ENCODE data around the gene PLEKHH3.
"Not testable (repeated sequence)": the region's sequence is repeated elsewhere in the genome, so short reads cannot be mapped to it uniquely, and the experiment has no call there.

Gene PLEKHH3

GRCh38 chr17:42669705-42669976 lies 7.2 kb downstream of the PLEKHH3 start:
- Histone ChIP-seq H3K4me1 (ENCODE audit: control insufficient read depth, insufficient read depth, low read length) (peaks cover 61% of the 10 kb centered on the region), H3K27ac (ENCODE audit: low read depth, low read length) (no peak overlapping the region), H3K4me3 (ENCODE audit: low read depth, low read length) (peak overlapping the region; percentile 42), H3K9ac (ENCODE audit: low read length) (peak overlapping the region; percentile 15), H3K9me3 (ENCODE audit: control insufficient read depth, insufficient read depth, low read depth, low read length) (no peaks in the 10 kb centered on the region), H3K27me3 (ENCODE audit: control insufficient read depth, insufficient read depth, low read length) (peaks cover 38% of the 10 kb centered on the region), H3K36me3 (ENCODE audit: control insufficient read depth, insufficient read depth, low read length) (peaks cover 40% of the 10 kb centered on the region)

DNA sequence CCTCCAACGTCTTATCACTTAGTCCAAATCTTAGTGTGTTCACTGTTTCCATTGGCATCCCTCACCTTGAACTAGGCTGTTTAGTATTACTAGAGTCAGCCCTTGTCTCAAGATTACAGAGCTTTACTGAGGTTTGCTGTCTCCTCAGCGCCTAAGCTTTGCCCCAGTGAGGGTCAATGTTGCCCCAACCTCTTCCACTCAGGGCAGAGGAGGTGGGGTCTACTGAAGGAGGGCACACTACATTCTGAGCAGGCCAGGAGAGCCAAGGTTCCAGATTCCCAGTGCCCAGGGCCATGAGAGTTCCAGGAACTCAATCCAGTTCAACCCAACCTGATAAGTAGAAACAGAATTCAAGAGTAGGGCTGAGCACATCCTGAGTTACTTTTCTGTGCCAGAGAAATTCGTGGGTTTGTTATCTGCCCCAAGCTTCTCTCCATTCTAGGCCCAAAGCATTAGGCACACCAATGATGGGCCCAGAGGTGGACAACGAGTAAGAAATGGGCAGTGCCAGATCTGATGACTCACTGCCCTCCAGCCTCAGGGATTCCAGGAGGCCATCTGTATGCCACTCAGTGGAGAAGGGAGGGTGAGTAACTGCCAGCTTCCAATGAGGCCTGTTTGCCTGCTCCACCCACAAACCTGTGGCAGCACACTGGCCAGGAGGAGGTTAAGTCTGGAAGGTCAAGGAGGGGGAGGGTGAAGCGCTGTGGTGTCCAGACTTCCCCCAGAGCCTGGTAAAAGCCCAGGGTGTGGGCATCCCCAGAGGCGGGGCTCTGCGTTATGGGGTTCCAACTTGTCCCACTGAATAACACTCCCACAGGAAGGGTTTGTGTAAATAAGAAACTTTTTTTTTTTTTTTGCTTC lies 9.5 kb downstream of the PLEKHH3 start:
- H3K36me3 ChIP-seq (ENCODE audit: control insufficient read depth, insufficient read depth, low read length): peaks cover 59% of the 10 kb centered on the region
- no peaks in the 10 kb centered on the region for H3K9me3 ChIP-seq (ENCODE audit: control insufficient read depth, insufficient read depth, low read depth, low read length)
- peaks cover 16% of the 10 kb centered on the region for H3K27me3 ChIP-seq (ENCODE audit: control insufficient read depth, insufficient read depth, low read length)
- H3K9ac ChIP-seq (ENCODE audit: low read length): no peak overlapping the region
- H3K4me3 ChIP-seq (ENCODE audit: low read depth, low read length): no peak overlapping the region
- no peak overlapping the region for H3K27ac ChIP-seq (ENCODE audit: low read depth, low read length)
- peaks cover 41% of the 10 kb centered on the region for H3K4me1 ChIP-seq (ENCODE audit: control insufficient read depth, insufficient read depth, low read length)

DNA sequence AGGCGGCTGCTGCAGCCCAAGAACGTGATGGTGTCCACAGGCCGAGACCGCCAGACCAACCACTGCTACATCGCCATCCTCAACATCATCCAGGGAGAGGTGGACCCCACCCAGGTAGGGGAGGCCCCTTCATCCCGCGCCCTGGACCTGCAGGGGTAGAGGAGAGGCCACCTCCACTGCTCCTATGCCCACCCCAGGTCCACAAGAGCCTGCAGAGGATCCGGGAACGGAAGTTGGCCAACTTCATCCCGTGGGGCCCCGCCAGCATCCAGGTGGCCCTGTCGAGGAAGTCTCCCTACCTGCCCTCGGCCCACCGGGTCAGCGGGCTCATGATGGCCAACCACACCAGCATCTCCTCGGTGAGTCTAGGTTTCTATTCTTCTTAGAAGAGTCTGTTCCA lies 10.7 kb downstream of the PLEKHH3 start:
- H3K27ac ChIP-seq (ENCODE audit: low read depth, low read length): not testable (repeated sequence)

DNA sequence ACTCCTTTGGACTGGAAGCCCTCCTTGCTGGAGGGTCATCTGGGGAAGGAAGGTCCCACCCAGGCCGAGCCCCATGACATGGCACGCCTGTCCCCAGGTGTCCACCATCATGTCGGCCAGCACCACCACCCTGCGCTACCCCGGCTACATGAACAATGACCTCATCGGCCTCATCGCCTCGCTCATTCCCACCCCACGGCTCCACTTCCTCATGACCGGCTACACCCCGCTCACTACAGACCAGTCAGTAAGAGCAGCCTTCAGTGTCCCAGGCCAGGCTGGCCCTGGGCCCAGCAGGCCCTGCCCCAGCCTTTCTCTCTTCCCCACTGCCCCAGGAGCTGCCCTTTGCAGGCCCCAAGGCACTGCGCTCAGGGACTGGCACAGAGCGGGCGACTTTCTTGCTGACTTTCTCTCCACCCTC lies 11.2 kb downstream of the PLEKHH3 start:
- Histone ChIP-seq H3K9ac (ENCODE audit: low read length) (no peak overlapping the region), H3K36me3 (ENCODE audit: control insufficient read depth, insufficient read depth, low read length) (peaks cover 74% of the 10 kb centered on the region), H3K27me3 (ENCODE audit: control insufficient read depth, insufficient read depth, low read length) (no peaks in the 10 kb centered on the region), H3K9me3 (ENCODE audit: control insufficient read depth, insufficient read depth, low read depth, low read length) (no peaks in the 10 kb centered on the region), H3K4me1 (ENCODE audit: control insufficient read depth, insufficient read depth, low read length) (peaks cover 30% of the 10 kb centered on the region), H3K4me3 (ENCODE audit: low read depth, low read length) (no peak overlapping the region), H3K27ac (ENCODE audit: low read depth, low read length) (no peak overlapping the region)

More for the DNA sequence above, 10.7 kb downstream of the PLEKHH3 start:
- H3K9me3 ChIP-seq (ENCODE audit: control insufficient read depth, insufficient read depth, low read depth, low read length); H3K9ac ChIP-seq (ENCODE audit: low read length); H3K27me3 ChIP-seq (ENCODE audit: control insufficient read depth, insufficient read depth, low read length); H3K4me3 ChIP-seq (ENCODE audit: low read depth, low read length): not testable (repeated sequence)
- Histone ChIP-seq H3K4me1 (ENCODE audit: control insufficient read depth, insufficient read depth, low read length) (peaks cover 29% of the 10 kb centered on the region), H3K36me3 (ENCODE audit: control insufficient read depth, insufficient read depth, low read length) (peaks cover 70% of the 10 kb centered on the region)

DNA sequence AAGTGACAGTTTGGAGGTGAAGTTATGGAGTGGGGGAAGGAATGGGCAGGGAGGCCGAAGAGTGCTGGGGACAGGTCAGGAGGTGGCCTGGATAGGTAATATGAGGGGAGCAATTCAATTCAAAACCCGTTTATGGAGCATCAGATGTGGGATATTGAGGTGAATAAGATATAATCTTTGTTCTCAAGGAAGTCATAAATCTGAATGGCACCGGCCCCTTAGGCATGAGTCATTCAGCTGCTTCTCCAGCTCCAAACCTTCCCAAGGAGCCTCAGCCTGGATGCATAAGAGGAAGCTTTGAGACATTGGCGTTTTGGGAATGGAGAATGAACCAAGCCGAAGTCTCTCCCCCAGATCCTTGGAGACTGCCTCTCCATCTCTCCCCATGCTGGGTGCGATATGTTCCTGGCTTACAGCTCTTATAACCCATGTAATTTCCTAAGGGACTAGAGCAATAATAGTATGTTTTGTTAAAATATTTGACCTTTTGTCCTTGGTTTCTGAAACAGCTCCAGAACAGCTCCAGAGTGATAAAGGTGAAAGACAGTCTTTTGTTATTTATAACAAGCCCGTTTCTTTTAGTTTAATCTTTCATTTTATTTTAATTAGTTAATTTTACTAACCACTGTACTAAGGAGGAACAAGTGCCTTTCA lies 16.0 kb downstream of the PLEKHH3 start:
- Histone ChIP-seq H3K27me3 (ENCODE audit: control insufficient read depth, insufficient read depth, low read length) (no peaks in the 10 kb centered on the region), H3K4me3 (ENCODE audit: low read depth, low read length) (peak overlapping the region; percentile 28; the same call in 1 of the 2 replicates), H3K9ac (ENCODE audit: low read length) (no peak overlapping the region), H3K9me3 (ENCODE audit: control insufficient read depth, insufficient read depth, low read depth, low read length) (no peaks in the 10 kb centered on the region), H3K36me3 (ENCODE audit: control insufficient read depth, insufficient read depth, low read length) (peaks cover 41% of the 10 kb centered on the region), H3K4me1 (ENCODE audit: control insufficient read depth, insufficient read depth, low read length) (peaks cover 13% of the 10 kb centered on the region), H3K27ac (ENCODE audit: low read depth, low read length) (no peak overlapping the region)

DNA sequence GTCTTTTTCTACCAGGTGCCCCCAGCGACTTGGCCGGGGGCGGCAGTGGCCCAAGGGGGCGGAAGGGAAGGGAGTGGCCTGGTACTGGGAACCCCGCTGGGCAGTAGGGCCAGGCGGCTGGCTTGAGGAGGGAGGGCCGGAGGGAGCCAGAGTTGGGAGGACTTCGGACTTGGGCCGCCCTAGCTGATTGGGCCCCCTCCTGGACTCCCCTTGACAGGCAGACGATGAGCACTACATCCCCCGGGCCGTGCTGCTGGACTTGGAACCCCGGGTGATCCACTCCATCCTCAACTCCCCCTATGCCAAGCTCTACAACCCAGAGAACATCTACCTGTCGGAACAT lies 16.9 kb downstream of the PLEKHH3 start:
- not testable (repeated sequence) for H3K27me3 ChIP-seq (ENCODE audit: control insufficient read depth, insufficient read depth, low read length)
- peak overlapping the region; percentile 77 for H3K4me3 ChIP-seq (ENCODE audit: low read depth, low read length)

GRCh38 chr17:42659079-42659931 lies 17.5 kb downstream of the PLEKHH3 start, which contains the start of gene TUBG2:
TSS of gene TUBG2 (plus strand) at chr17:42659284. CDS start at chr17:42659504, 220 bp downstream.
- Histone ChIP-seq H3K27me3 (ENCODE audit: control insufficient read depth, insufficient read depth, low read length) (no peaks in the 10 kb centered on the region), H3K9me3 (ENCODE audit: control insufficient read depth, insufficient read depth, low read depth, low read length) (no peaks in the 10 kb centered on the region), H3K9ac (ENCODE audit: low read length) (peak within 1 kb of the TSS; percentile 77), H3K4me1 (ENCODE audit: control insufficient read depth, insufficient read depth, low read length) (peaks cover 17% of the 10 kb centered on the region), H3K4me3 (ENCODE audit: low read depth, low read length) (peak within 1 kb of the TSS; percentile 77), H3K36me3 (ENCODE audit: control insufficient read depth, insufficient read depth, low read length) (peaks cover 31% of the 10 kb centered on the region), H3K27ac (ENCODE audit: low read depth, low read length) (no peak within 1 kb of the TSS)

More for the DNA sequence above, 16.9 kb downstream of the PLEKHH3 start:
- Histone ChIP-seq H3K4me1 (ENCODE audit: control insufficient read depth, insufficient read depth, low read length) (peaks cover 13% of the 10 kb centered on the region), H3K36me3 (ENCODE audit: control insufficient read depth, insufficient read depth, low read length) (peaks cover 34% of the 10 kb centered on the region), H3K9ac (ENCODE audit: low read length) (peak overlapping the region; percentile 77)
- not testable (repeated sequence) for H3K27ac ChIP-seq (ENCODE audit: low read depth, low read length); H3K9me3 ChIP-seq (ENCODE audit: control insufficient read depth, insufficient read depth, low read depth, low read length)

DNA sequence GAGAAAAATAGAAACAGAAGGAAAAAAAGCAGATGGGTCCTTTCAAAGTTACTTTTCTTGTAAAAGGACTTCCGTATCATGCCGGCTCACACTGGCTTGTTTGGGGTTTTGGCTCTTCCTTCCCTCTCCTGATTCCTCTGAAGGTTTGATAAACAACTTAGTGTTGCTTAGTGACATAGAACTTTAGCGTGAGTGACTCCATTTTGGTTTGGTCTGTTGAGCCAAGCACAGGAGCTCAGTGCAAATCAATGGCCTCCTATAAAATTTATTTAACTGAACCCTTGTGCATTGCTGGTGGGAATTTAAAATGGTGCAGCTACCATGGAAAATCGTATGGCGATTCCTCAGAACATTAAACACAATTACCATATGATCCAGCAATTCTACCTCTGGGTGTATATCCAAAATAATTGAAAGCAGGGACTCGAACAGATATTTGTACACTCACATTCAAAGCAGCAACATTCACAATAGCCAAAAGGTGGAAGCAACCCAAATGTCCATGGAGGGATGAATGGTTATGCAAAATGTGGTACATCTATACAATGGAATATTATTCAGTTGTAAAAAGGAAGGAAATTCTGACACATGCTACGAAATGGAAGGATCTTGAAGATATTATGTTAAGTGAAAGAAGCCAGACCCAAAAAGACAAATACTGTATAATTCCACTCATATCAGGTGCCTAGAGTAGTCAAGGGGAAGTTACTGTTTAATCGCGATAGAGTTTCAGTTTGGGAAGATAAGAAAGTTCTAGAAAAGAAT lies 18.8 kb downstream of the PLEKHH3 start:
- no peak overlapping the region for H3K27ac ChIP-seq (ENCODE audit: low read depth, low read length)
- no peak overlapping the region for H3K4me3 ChIP-seq (ENCODE audit: low read depth, low read length)
- no peaks in the 10 kb centered on the region for H3K27me3 ChIP-seq (ENCODE audit: control insufficient read depth, insufficient read depth, low read length)
- H3K36me3 ChIP-seq (ENCODE audit: control insufficient read depth, insufficient read depth, low read length): peaks cover 21% of the 10 kb centered on the region
- H3K9ac ChIP-seq (ENCODE audit: low read length): no peak overlapping the region
- no peaks in the 10 kb centered on the region for H3K9me3 ChIP-seq (ENCODE audit: control insufficient read depth, insufficient read depth, low read depth, low read length)
- peaks cover 17% of the 10 kb centered on the region for H3K4me1 ChIP-seq (ENCODE audit: control insufficient read depth, insufficient read depth, low read length)

GRCh38 chr17:42655528-42655927 lies 21.3 kb downstream of the PLEKHH3 start:
- Histone ChIP-seq H3K27me3 (ENCODE audit: control insufficient read depth, insufficient read depth, low read length) (no peaks in the 10 kb centered on the region), H3K4me3 (ENCODE audit: low read depth, low read length) (no peak overlapping the region), H3K4me1 (ENCODE audit: control insufficient read depth, insufficient read depth, low read length) (peaks cover 12% of the 10 kb centered on the region), H3K27ac (ENCODE audit: low read depth, low read length) (no peak overlapping the region), H3K36me3 (ENCODE audit: control insufficient read depth, insufficient read depth, low read length) (no peaks in the 10 kb centered on the region; the same call in 1 of the 2 replicates), H3K9me3 (ENCODE audit: control insufficient read depth, insufficient read depth, low read depth, low read length) (no peaks in the 10 kb centered on the region), H3K9ac (ENCODE audit: low read length) (no peak overlapping the region)

Measured in HUES6 (cell line).